ENCODE results near the gene SPAG9. TPM values are rescaled to one million over a fixed set of nuclear protein-coding genes. Genes with fewer than 3 reads are reported as not detected.

SPAG9 gene
- total RNA-seq, 1 experiment from 2014 or later, result 144 TPM

GRCh38 chr17:50927287-50927686 is 193.4 kb downstream of the SPAG9 start:
- intact Hi-C loops (cut with micrococcal nuclease; ENCODE audit: unreplicated experiment), result no loop called here
- no peak for ATAC-seq
- no peaks in the 10 kb centered on the region for H3K27me3 ChIP-seq (ENCODE audit: control insufficient read depth, insufficient read depth, low read length)
- ChIA-PET POLR2A (no interaction called here), CTCF (no interaction called here)
- no TSS peak for BruUV-seq (replicated peaks)
- H3K4me3 ChIP-seq (ENCODE audit: low read depth in 2 of 2, low read length in 2 of 2), result no peak overlapping the region
- no peak for DNase-seq (ENCODE audit: low read depth, low spot score)
- in situ Hi-C loops (cut with HindIII; ENCODE audit: low pct_unique_long_range_greater_than_20kb, low sequenced_read_pairs), result no loop called here
- no peaks in the 10 kb centered on the region for H3K9me3 ChIP-seq (ENCODE audit: control insufficient read depth, insufficient read depth, low read depth, low read length)
- no peaks in the 10 kb centered on the region for H3K36me3 ChIP-seq (ENCODE audit: control insufficient read depth, insufficient read depth, low read length)
- H3K4me1 ChIP-seq (ENCODE audit: control insufficient read depth, insufficient read depth, low read length), result 0 out of 2 replicates have a peak, but pooled peaks cover 5% of the 10 kb centered on the region
- no peak overlapping the region for H3K27ac ChIP-seq (ENCODE audit: low read length)
- TF ChIP-seq, protein P1, sequence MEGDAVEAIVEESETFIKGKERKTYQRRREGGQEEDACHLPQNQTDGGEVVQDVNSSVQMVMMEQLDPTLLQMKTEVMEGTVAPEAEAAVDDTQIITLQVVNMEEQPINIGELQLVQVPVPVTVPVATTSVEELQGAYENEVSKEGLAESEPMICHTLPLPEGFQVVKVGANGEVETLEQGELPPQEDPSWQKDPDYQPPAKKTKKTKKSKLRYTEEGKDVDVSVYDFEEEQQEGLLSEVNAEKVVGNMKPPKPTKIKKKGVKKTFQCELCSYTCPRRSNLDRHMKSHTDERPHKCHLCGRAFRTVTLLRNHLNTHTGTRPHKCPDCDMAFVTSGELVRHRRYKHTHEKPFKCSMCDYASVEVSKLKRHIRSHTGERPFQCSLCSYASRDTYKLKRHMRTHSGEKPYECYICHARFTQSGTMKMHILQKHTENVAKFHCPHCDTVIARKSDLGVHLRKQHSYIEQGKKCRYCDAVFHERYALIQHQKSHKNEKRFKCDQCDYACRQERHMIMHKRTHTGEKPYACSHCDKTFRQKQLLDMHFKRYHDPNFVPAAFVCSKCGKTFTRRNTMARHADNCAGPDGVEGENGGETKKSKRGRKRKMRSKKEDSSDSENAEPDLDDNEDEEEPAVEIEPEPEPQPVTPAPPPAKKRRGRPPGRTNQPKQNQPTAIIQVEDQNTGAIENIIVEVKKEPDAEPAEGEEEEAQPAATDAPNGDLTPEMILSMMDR (IDR thresholded peaks at IDR 0.05), result no peak
- TF ChIP-seq SIN3A (IDR thresholded peaks at IDR 0.05; ENCODE audit: borderline replicate concordance, insufficient read depth, low read depth, low read length), result no peak
- TF ChIP-seq TCF7L2 (IDR thresholded peaks at IDR 0.05; ENCODE audit: low read depth, low read length), result no peak
- TF ChIP-seq POLR2AphosphoS5 (IDR thresholded peaks at IDR 0.05; ENCODE audit: low read depth, low read length), result no peak
- TF ChIP-seq, protein P2, sequence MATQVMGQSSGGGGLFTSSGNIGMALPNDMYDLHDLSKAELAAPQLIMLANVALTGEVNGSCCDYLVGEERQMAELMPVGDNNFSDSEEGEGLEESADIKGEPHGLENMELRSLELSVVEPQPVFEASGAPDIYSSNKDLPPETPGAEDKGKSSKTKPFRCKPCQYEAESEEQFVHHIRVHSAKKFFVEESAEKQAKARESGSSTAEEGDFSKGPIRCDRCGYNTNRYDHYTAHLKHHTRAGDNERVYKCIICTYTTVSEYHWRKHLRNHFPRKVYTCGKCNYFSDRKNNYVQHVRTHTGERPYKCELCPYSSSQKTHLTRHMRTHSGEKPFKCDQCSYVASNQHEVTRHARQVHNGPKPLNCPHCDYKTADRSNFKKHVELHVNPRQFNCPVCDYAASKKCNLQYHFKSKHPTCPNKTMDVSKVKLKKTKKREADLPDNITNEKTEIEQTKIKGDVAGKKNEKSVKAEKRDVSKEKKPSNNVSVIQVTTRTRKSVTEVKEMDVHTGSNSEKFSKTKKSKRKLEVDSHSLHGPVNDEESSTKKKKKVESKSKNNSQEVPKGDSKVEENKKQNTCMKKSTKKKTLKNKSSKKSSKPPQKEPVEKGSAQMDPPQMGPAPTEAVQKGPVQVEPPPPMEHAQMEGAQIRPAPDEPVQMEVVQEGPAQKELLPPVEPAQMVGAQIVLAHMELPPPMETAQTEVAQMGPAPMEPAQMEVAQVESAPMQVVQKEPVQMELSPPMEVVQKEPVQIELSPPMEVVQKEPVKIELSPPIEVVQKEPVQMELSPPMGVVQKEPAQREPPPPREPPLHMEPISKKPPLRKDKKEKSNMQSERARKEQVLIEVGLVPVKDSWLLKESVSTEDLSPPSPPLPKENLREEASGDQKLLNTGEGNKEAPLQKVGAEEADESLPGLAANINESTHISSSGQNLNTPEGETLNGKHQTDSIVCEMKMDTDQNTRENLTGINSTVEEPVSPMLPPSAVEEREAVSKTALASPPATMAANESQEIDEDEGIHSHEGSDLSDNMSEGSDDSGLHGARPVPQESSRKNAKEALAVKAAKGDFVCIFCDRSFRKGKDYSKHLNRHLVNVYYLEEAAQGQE (IDR thresholded peaks at IDR 0.05; ENCODE audit: insufficient read depth in 1 of 2, low read depth in 2 of 2, low read length in 1 of 2), result no peak

DNA sequence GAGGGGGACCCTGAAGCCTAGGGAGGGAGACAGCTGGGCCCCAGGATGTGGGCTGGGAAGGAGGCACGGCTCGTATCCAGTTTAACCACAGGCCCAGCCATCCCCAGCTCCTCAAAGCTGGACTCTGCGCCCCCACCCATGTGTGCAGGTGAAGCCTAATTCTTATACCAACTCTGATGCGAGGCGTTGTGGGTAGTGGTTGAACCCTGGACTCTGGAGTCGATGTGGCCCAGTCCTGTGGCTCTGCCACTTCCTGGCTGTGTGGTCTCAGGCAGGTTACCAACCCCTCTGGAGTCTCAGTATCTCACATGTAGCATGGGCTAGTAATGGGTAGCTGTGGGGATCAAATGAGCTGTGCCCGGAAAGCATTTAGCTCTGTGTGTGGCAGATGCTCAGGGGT is 194.1 kb downstream of the SPAG9 start:
- DNase-seq (ENCODE audit: low read depth, low spot score), result no peak
- no peak overlapping the region for H3K27ac ChIP-seq (ENCODE audit: low read length)
- ChIA-PET POLR2A (interaction anchor here (0.5 kb wide), 1 partner anchor 139 kb away, joined by 4 read pairs; no protein-coding TSS in a partner anchor), CTCF (no interaction called here)
- no peaks in the 10 kb centered on the region for H3K36me3 ChIP-seq (ENCODE audit: control insufficient read depth, insufficient read depth, low read length)
- no peak overlapping the region for H3K4me3 ChIP-seq (ENCODE audit: low read depth in 2 of 2, low read length in 2 of 2)
- H3K9me3 ChIP-seq (ENCODE audit: control insufficient read depth, insufficient read depth, low read depth, low read length), result no peaks in the 10 kb centered on the region
- TF ChIP-seq, protein P1 (IDR thresholded peaks at IDR 0.05), result no peak
- TF ChIP-seq SIN3A (IDR thresholded peaks at IDR 0.05; ENCODE audit: borderline replicate concordance, insufficient read depth, low read depth, low read length) (no peak), POLR2AphosphoS5 (IDR thresholded peaks at IDR 0.05; ENCODE audit: low read depth, low read length) (no peak), TCF7L2 (IDR thresholded peaks at IDR 0.05; ENCODE audit: low read depth, low read length) (no peak)
- TF ChIP-seq, protein P2 (IDR thresholded peaks at IDR 0.05; ENCODE audit: insufficient read depth in 1 of 2, low read depth in 2 of 2, low read length in 1 of 2), result no peak
- intact Hi-C loops (cut with micrococcal nuclease; ENCODE audit: unreplicated experiment), result no loop called here
- BruUV-seq (replicated peaks), result no TSS peak
- in situ Hi-C loops (cut with HindIII; ENCODE audit: low pct_unique_long_range_greater_than_20kb, low sequenced_read_pairs), result no loop called here
- H3K4me1 ChIP-seq (ENCODE audit: control insufficient read depth, insufficient read depth, low read length), result 0 out of 2 replicates have a peak, but pooled peaks cover under 1% of the 10 kb centered on the region
- ATAC-seq, result no peak
- no peaks in the 10 kb centered on the region for H3K27me3 ChIP-seq (ENCODE audit: control insufficient read depth, insufficient read depth, low read length)

Data from Panc1 (cell line).